Lung (tissue), 12 donors: ENCODE results near the gene OST4. TPM values are rescaled to one million over a fixed set of nuclear protein-coding genes. Genes with fewer than 3 reads are reported as not detected.

Source experiments
- ATAC-seq: fragments of 200-7000 bp; cut with Tn5 transposase; one replicate; pipeline ENCODE4 v1.9.1; 2020; ENCODE audit warnings: moderate number of reproducible peaks; ENCODE audit not compliant: insufficient read depth, low FRiP score
- DNase-seq, 3 donors: peaks; one replicate each; pipeline ENCODE4 v3.0.0-alpha.2; 2013 to 2017
- H3K27ac ChIP-seq, 2 donors: one replicate each; pipeline ENCODE4 v1.5.1; 2013; ENCODE audit warnings: mild to moderate bottlenecking in 2 of 2, moderate library complexity in 2 of 2, control low read depth in 1 of 2, inconsistent platforms in 1 of 2, low read depth in 1 of 2, low read length in 1 of 2
- H3K27me3 ChIP-seq, 3 donors: one replicate each; pipeline ENCODE4 v1.5.1; 2013; ENCODE audit warnings: low read length in 2 of 3; ENCODE audit not compliant: control insufficient read depth in 3 of 3, insufficient read depth in 3 of 3
- H3K36me3 ChIP-seq, 4 donors: one replicate each; pipeline ENCODE4 v1.5.1; 2013; ENCODE audit warnings: low read length in 4 of 4, mild to moderate bottlenecking in 1 of 4, moderate library complexity in 1 of 4; ENCODE audit not compliant: control insufficient read depth in 4 of 4, insufficient read depth in 4 of 4
- H3K4me1 ChIP-seq, 5 donors: one replicate each; pipeline ENCODE4 v1.5.1; 2013; ENCODE audit warnings: low read length in 5 of 5, mild to moderate bottlenecking in 2 of 5, moderate library complexity in 1 of 5; ENCODE audit not compliant: control insufficient read depth in 5 of 5, insufficient read depth in 5 of 5
- H3K4me3 ChIP-seq: one replicate; pipeline ENCODE4 v1.5.1; 2013; ENCODE audit warnings: mild to moderate bottlenecking, control low read depth, moderate library complexity
- H3K9ac ChIP-seq, 2 donors: one replicate each; pipeline ENCODE4 v1.5.1; 2013; ENCODE audit warnings: low read length in 2 of 2, control low read depth in 1 of 2; ENCODE audit not compliant: insufficient read depth in 1 of 2
- H3K9me3 ChIP-seq, 4 donors: one replicate each; pipeline ENCODE4 v1.5.1; 2013; ENCODE audit warnings: low read length in 3 of 4, mild to moderate bottlenecking in 1 of 4, moderate library complexity in 1 of 4; ENCODE audit not compliant: control insufficient read depth in 4 of 4, insufficient read depth in 3 of 4
- WGBS, 2 donors: extraction: QIAGEN DNeasy Blood & Tissue Kit; methylation state at CpG; one replicate each; pipeline ENCODE4 v1.1.7; 2013; 5-methylcytosine and 5-hydroxymethylcytosine counted together
- polyA plus RNA-seq, 2 donors: library from polyadenylated mRNA; stranded (reverse); fragments of 200-250 nt; gene quantifications; one replicate each; pipeline ENCODE4 v1.2.1, GENCODE V29; 2013
- total RNA-seq, 2 donors: library from RNA; depleted of rRNA in 1 of 2; stranded (reverse); fragments of >200 nt in 1 of 2; gene quantifications; one replicate each; pipeline ENCODE4 v1.2.1, GENCODE V29; 2014 to 2021
- TF ChIP-seq, protein P1 (sequence below): IDR thresholded peaks from 2 replicates; pipeline ENCODE4 v1.5.1; 2012; ENCODE audit warnings: mild to moderate bottlenecking; ENCODE audit errors: control extremely low read depth, extremely low read depth
- donor health status: control.
- donor health status: control.
- donor health status: Bipolar disorder and iron deficiency.
- donor health status: healthy.
- donor health status: DM: yes; HTN: yes; CAD: no.

Gene OST4
- total and polyA plus RNA-seq, 4 donors = 164 to 577 (median 309) TPM

DNA sequence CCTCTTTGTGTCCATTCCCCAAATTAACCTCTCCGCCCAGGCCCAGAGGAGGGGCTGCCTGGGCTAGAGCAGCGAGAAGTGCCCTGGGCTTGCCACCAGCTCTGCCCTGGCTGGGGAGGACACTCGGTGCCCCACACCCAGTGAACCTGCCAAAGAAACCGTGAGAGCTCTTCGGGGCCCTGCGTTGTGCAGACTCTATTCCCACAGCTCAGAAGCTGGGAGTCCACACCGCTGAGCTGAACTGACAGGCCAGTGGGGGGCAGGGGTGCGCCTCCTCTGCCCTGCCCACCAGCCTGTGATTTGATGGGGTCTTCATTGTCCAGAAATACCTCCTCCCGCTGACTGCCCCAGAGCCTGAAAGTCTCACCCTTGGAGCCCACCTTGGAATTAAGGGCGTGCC is 28.6 kb upstream of the OST4 start:
- H3K4me1 ChIP-seq = peaks cover 0 to 10% (median 7%) of the 10 kb centered on the region in 5 donors
- H3K9me3 ChIP-seq = no peaks in the 10 kb centered on the region
- H3K9ac ChIP-seq = no peak overlapping the region
- DNase-seq = no peak
- TF ChIP-seq, protein P1, sequence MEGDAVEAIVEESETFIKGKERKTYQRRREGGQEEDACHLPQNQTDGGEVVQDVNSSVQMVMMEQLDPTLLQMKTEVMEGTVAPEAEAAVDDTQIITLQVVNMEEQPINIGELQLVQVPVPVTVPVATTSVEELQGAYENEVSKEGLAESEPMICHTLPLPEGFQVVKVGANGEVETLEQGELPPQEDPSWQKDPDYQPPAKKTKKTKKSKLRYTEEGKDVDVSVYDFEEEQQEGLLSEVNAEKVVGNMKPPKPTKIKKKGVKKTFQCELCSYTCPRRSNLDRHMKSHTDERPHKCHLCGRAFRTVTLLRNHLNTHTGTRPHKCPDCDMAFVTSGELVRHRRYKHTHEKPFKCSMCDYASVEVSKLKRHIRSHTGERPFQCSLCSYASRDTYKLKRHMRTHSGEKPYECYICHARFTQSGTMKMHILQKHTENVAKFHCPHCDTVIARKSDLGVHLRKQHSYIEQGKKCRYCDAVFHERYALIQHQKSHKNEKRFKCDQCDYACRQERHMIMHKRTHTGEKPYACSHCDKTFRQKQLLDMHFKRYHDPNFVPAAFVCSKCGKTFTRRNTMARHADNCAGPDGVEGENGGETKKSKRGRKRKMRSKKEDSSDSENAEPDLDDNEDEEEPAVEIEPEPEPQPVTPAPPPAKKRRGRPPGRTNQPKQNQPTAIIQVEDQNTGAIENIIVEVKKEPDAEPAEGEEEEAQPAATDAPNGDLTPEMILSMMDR = no peak
- H3K36me3 ChIP-seq = no peaks in the 10 kb centered on the region
- H3K4me3 ChIP-seq = no peak overlapping the region
- H3K27me3 ChIP-seq = no peaks in the 10 kb centered on the region
- no peak for ATAC-seq
- WGBS, 2 donors = 89 to 91% methylated on average over 10 of the region's 10 CpGs
- no peak overlapping the region for H3K27ac ChIP-seq

DNA sequence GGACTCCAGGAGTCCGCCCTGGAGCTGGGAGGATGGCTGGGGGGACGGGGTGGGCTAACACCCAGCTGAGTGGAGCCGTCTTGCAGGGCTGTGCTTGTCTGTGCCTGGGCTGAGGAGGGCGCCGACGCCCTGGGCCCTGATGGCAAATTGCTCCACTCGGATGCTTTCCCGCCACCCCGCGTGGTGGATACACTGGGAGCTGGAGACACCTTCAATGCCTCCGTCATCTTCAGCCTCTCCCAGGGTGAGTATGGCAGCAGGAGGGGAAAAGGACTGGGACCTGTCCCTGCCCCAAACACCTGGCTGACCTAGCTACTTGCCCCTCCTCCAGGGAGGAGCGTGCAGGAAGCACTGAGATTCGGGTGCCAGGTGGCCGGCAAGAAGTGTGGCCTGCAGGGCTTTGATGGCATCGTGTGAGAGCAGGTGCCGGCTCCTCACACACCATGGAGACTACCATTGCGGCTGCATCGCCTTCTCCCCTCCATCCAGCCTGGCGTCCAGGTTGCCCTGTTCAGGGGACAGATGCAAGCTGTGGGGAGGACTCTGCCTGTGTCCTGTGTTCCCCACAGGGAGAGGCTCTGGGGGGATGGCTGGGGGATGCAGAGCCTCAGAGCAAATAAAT is 28.0 kb upstream of the OST4 start:
- WGBS, 2 donors = 94 to 95% methylated on average over 19 of the region's 19 CpGs
- no peak overlapping the region for H3K27ac ChIP-seq
- no peak overlapping the region for H3K4me3 ChIP-seq
- ATAC-seq (no peak), DNase-seq (no peak)
- H3K9me3 ChIP-seq = no peaks in the 10 kb centered on the region
- H3K9ac ChIP-seq = no peak overlapping the region
- H3K4me1 ChIP-seq = peaks cover 0 to 10% (median 7%) of the 10 kb centered on the region in 5 donors
- H3K36me3 ChIP-seq = no peaks in the 10 kb centered on the region
- no peaks in the 10 kb centered on the region for H3K27me3 ChIP-seq
- TF ChIP-seq, protein P1 = no peak

DNA sequence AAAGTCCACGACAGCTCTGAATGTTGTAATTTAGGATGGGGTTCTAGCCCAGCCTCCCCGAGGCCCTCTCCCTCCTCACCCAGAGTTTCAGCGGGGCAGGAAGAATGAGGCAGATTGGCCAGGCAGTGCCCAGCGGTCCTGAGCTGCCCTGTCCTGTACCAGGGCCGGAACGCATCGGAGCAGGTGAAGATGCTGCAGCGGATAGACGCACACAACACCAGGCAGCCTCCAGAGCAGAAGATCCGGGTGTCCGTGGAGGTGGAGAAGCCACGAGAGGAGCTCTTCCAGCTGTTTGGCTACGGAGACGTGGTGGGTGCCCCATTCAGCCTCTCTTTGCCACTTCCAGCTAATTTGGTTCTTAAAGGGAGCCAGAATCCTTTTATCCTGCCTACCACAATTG is 25.9 kb upstream of the OST4 start:
- H3K36me3 ChIP-seq = no peaks in the 10 kb centered on the region
- DNase-seq (no peak), ATAC-seq (no peak)
- H3K9me3 ChIP-seq = no peaks in the 10 kb centered on the region
- no peak overlapping the region for H3K27ac ChIP-seq
- no peaks in the 10 kb centered on the region for H3K27me3 ChIP-seq
- TF ChIP-seq, protein P1 = no peak
- no peak overlapping the region for H3K9ac ChIP-seq
- peaks cover 0 to 10% (median 7%) of the 10 kb centered on the region in 5 donors for H3K4me1 ChIP-seq
- H3K4me3 ChIP-seq = no peak overlapping the region
- WGBS, 2 donors = 92 to 93% methylated on average over 14 of the region's 14 CpGs
